ENCODE results near the gene SEMA4A.
"Not testable (repeated sequence)": the region's sequence is repeated elsewhere in the genome, so short reads cannot be mapped to it uniquely, and the experiment has no call there.

SEMA4A gene

GRCh38 chr1:156153362-156153761 is at the start of gene SEMA4A:
TSS of gene SEMA4A (plus strand) at chr1:156153585. CDS start at chr1:156154579, 994 bp downstream.
- no peak for DNase-seq (ENCODE audit: low read depth)

DNA sequence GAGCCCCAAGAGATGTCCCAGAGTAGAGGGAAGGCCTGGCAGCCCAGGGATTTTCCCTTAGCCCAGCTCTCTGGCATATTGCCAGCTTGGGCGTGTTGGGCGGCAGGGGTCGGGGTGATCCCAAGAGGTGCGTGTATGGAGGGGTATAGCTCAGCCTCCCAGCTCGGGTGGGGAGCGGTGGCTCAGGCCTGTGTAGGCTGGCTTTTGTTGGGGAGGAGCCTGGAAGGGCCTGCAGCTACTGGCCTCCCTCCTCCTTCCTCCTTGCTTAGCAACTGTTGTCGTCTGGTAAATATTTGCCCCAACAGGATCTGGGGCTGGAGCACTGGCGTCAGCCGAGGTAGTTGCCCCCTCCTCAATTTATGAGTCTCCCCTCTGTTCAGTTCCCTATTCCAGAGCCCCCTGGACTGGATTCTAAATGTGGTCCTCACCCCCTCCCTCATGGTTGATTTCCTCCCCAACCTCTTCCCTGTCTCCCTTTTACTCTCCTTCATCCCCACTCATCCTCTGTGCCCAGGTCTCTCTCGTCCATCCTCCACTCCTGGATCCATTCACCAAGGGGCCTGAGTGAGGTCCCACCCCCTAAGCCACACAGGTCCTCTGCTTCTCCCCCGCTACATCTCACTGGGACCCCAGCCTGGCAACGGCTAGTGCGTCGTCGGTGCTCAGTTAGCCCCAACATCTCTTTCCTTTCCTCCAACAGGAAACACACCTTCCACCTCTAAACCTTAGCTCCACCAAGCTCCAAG is 49.1 kb upstream of the SEMA4A start:
- peak; percentile 37 for DNase-seq (ENCODE audit: low read depth)

GRCh38 chr1:156104861-156105832 is 48.2 kb upstream of the SEMA4A start:
- DNase-seq (ENCODE audit: low read depth), result no peak

DNA sequence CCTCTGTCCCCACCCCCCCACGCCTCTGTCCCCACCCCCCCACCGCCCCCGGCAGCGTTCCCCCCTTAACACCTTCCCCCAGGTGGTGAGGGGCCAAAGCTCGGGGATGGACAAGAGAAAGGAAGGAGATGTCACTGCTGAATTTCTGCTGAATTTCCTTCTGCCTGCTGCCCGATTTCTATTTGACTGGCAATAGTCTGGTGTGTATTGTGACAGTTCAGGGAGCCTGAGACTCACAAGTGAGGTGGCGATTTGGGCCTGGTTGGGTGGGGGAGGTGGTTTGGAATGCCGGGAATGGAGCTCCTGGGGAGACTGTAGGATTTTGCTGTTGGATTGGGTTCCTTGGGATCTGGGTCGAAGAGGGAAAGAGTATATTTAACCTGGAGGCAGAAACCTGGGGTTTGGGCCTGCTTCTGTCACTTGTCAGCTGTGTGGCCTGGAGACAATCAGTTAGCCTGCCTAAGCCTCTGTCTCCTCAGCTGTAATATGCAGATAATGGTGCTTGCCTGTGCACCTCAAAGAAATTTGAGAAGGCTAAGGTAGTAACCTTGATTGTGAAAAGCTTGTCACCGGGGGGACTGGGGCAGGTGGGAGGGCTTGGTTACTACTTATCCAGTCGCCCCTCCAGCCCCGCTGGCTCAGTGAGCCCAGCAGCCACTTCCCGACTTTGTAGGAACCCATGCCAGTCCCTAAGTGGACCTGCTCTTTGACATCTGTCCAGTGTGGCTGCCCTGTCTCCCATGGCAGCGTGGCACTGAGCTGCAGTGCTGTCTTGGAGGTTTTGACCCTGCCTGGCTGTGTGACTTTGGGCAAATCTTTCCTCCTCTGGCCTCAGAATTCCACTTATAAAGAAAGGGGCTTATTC is 46.5 kb upstream of the SEMA4A start:
- DNase-seq (ENCODE audit: low read depth), result no peak

GRCh38 chr1:156108057-156108456 is 45.3 kb upstream of the SEMA4A start:
- DNase-seq (ENCODE audit: low read depth), result no peak

- DNase-seq (ENCODE audit: low read depth), result no peak
Measured at GRCh38 chr1:156108664-156109241, 44.6 kb upstream of the SEMA4A start.

DNA sequence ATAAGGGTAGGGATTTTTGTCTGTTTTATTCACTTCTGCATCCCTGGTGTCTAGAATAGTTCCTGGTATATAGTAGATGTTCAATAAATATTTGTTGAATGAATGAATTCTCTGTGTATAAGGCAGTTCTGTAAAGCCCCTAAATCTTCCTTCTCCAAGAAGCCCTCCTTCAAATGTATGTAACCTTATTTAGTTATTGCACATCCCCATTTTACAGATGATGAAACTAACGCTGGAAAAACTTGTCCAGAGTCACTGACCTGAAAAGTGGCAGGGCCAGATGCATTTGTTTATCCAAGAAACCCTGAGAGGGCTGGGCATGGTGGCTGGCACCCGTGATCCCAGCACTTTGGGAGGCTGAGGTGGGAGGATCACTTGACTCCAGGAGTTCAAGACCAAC is 43.1 kb upstream of the SEMA4A start:
- no peak for DNase-seq (ENCODE audit: low read depth)

GRCh38 chr1:156111355-156111962 is 41.9 kb upstream of the SEMA4A start:
- DNase-seq (ENCODE audit: low read depth), result no peak

GRCh38 chr1:156112276-156113137 is 40.9 kb upstream of the SEMA4A start:
- DNase-seq (ENCODE audit: low read depth), result no peak

GRCh38 chr1:156113282-156113950 is 40.0 kb upstream of the SEMA4A start:
- DNase-seq (ENCODE audit: low read depth), result no peak

DNA sequence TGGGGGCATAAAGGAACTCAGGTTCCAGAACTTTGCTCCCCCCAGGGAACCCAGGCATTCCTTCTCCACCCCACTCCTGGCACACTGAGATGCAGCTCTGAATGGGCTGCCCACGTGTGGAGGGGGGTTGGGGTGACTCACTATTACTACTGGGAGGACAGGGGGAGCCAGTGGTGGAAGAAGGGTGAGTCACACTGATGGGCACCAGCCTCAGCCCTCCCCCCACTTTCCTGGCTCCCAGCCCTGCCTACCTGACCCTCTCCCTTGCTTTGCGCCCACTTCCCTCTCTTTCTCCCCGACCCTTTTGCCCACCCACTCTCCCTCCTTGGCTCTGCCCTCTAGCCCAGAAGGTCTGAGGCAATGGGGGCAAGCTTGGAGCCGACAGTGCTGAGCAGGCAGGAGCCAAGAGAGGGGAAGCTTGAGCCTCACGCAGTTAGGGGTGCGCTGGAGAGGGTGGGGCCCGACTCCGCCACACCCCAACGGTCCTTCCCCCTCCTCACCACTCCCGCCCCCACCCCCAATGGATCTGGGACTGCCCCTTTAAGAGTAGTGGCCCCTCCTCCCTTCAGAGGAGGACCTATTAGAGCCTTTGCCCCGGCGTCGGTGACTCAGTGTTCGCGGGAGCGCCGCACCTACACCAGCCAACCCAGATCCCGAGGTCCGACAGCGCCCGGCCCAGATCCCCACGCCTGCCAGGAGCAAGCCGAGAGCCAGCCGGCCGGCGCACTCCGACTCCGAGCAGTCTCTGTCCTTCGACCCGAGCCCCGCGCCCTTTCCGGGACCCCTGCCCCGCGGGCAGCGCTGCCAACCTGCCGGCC is 39.1 kb upstream of the SEMA4A start, which contains the start of gene LMNA:
TSS of gene LMNA (plus strand) at position 611 of the 818 bp plus-strand sequence. CDS start 208 bp downstream, outside the sequence.
- DNase-seq (ENCODE audit: low read depth), result peak; percentile 65

GRCh38 chr1:156114919-156115513 is 38.4 kb upstream of the SEMA4A start:
- no peak for DNase-seq (ENCODE audit: low read depth)

DNA sequence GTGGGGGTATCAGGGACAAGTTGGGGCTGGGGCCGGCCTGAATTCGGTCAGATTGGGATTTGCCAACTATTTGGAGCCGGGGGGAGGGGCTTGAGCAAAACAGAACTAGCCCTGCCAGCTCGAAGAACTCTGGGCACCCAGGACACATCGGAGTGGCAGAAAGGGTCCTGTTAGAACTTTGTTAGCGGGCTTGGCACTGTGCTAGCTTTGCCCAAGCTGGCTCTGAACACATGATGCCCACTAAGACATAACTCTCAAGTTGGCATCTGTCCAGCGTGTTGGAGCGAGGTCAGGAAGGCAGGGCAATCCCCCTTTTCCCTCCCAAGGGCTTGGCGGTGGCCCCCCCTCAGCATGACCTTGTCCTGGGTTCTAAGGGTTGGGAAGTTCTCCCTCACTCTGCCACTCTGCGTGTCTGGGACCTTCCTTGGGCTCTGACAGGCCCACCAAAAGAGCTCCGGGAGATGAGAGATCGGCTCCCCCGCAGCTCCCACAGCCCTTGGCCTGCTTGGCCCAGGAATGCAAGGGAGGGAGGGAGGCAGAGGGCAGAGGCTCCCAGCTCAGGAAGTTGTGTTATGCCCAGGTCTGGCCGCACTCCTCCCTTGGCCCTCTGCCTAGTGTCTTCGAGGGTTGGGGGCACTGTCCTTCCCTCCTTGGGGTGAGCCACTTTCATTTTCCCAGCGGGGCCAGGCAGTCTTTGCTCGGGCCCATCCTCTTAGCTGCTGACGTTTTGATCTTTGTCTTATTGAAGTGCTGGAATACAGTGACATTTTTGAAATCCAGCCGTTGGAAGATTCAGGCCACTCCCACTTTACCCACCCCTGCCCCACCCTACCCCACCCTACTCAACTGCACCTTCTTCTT is 37.6 kb upstream of the SEMA4A start:
- DNase-seq (ENCODE audit: low read depth), result no peak

GRCh38 chr1:156116731-156117130 is 36.7 kb upstream of the SEMA4A start:
- not testable (repeated sequence) for DNase-seq (ENCODE audit: low read depth)

- no peak for DNase-seq (ENCODE audit: low read depth)
Measured at GRCh38 chr1:156117414-156118176, 35.8 kb upstream of the SEMA4A start.

GRCh38 chr1:156118177-156118868 is 35.1 kb upstream of the SEMA4A start:
- no peak for DNase-seq (ENCODE audit: low read depth)

Data from activated T-helper 1 cell treated with Interleukin-2 at 50 U/mL for 16 hours (primary cell).